Thoracic aorta (tissue), 2 donors: Measurements from ENCODE around the gene CNPY4. TPM values are rescaled to one million over a fixed set of nuclear protein-coding genes. Genes with fewer than 3 reads are reported as not detected.

ENCODE experiments used
- ATAC-seq: fragments of 150-250 bp; one replicate; pipeline ENCODE4 v1.8.0; 2017; ENCODE audit warnings: low read depth; ENCODE audit not compliant: insufficient number of reproducible peaks, low FRiP score
- DNase-seq: peaks from one replicate; pipeline ENCODE4 v3.0.0-alpha.2; 2020; ENCODE audit warnings: low spot score
- H3K27ac ChIP-seq, 2 donors: fragments of 200-600 bp; sonication (generic); 1 replicate in 1 of 2; 2 replicates in 1 of 2; pipeline ENCODE4 v1.5.1; 2016; ENCODE audit warnings: mild to moderate bottlenecking in 2 of 2, moderate library complexity in 2 of 2
- H3K27me3 ChIP-seq: fragments of 200-600 bp; sonication (generic); replicated peaks from 2 replicates; pipeline ENCODE4 v1.6.0; 2016; ENCODE audit warnings: mild to moderate bottlenecking; ENCODE audit not compliant: insufficient read depth
- H3K36me3 ChIP-seq: fragments of 200-600 bp; sonication (generic); one replicate; pipeline ENCODE4 v1.5.1; 2016
- H3K4me1 ChIP-seq, 2 donors: fragments of 200-600 bp; sonication (generic); 1 replicate in 1 of 2; 2 replicates in 1 of 2; pipeline versions ENCODE4 v1.5.1 to v1.6.0; 2016; ENCODE audit warnings: low read depth in 2 of 2, mild to moderate bottlenecking in 1 of 2; ENCODE audit not compliant: control insufficient read depth in 1 of 2
- H3K4me3 ChIP-seq: fragments of 200-600 bp; sonication (generic); 2 replicates; pipeline ENCODE4 v1.5.1; 2016; ENCODE audit warnings: mild to moderate bottlenecking
- H3K9me3 ChIP-seq: fragments of 200-600 bp; sonication (generic); 2 replicates; pipeline ENCODE4 v1.5.1; 2016
- CTCF ChIP-seq: fragments of 200-600 bp; sonication (generic); IDR thresholded peaks from one replicate; pipeline ENCODE4 v1.5.1; 2019; ENCODE audit warnings: antibody characterized with exemption
- total RNA-seq, 2 donors: library from RNA; depleted of rRNA; stranded (reverse); fragments of >200 nt; gene quantifications; one replicate each; pipeline versions ENCODE4 v1.1.0 to v1.2.3, GENCODE V29; 2016

Gene CNPY4
- total RNA-seq, 2 donors from 2014 or later = 12.6 to 13.7 TPM

- no peak for TF ChIP-seq CTCF
- H3K4me1 ChIP-seq = peaks cover 10 to 13% of the 10 kb centered on the region in 2 donors
- no peak overlapping the region for H3K27ac ChIP-seq
- DNase-seq (no peak), ATAC-seq (no peak)
- peaks cover 61% of the 10 kb centered on the region for H3K36me3 ChIP-seq
- H3K27me3 ChIP-seq = no peaks in the 10 kb centered on the region
- H3K9me3 ChIP-seq = no peaks in the 10 kb centered on the region
- no peak overlapping the region for H3K4me3 ChIP-seq
Measured at GRCh38 chr7:100093054-100093453, 26.4 kb upstream of the CNPY4 start.

DNA sequence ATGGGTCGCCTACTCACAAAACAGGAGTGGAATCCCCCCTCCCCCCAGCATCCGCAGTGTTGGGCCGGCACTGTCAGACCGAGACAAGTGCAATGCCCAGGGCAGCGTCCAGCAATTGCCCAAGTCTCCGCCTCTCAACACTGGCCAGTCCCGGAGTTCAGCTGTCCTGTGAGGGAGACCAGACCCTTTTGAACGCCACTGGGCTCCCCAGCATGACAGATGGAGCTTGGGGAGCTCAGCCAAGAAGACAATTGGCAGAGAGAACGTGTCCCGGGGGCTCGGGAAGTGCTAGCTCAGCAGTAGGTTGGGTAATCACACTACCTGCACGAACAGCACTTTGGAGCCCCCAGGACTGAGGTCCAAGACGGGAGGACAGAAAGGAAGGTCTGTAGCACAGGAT, 25.9 kb upstream of the CNPY4 start:
- no peak for DNase-seq
- H3K4me3 ChIP-seq = no peak overlapping the region
- peaks cover 66% of the 10 kb centered on the region for H3K36me3 ChIP-seq
- no peak for TF ChIP-seq CTCF
- no peak overlapping the region for H3K27ac ChIP-seq
- H3K27me3 ChIP-seq = no peaks in the 10 kb centered on the region
- H3K4me1 ChIP-seq = peaks cover 6 to 9% of the 10 kb centered on the region in 2 donors
- no peaks in the 10 kb centered on the region for H3K9me3 ChIP-seq
- ATAC-seq = no peak

GRCh38 chr7:100093925-100094486, 25.4 kb upstream of the CNPY4 start:
- Histone ChIP-seq H3K9me3 (no peaks in the 10 kb centered on the region), H3K4me3 (no peak overlapping the region), H3K27me3 (no peaks in the 10 kb centered on the region), H3K27ac (no peak overlapping the region), H3K4me1 (peaks cover 6 to 10% of the 10 kb centered on the region in 2 donors), H3K36me3 (peaks cover 71% of the 10 kb centered on the region)
- no peak for TF ChIP-seq CTCF
- ATAC-seq = no peak
- no peak for DNase-seq

DNA sequence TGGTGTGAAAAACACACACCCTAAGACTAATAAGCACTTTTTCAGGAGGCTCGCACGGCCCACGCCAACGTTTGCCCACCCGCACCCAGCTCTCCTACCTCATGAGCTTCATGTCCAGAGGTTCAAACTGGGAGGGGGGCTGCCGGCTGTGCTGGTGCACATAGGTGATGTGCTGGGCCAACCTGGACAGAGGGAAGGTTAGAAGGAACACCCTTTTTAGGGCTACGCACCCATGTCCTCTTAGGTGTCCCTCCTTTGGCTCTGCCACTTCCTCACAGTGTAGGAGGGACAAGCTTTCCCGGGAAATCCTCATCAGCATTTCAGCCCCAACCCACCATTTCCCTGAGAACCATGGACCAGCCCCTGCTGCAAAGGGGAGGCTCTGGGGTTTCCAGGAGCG, 24.1 kb upstream of the CNPY4 start:
- peaks cover 6 to 12% of the 10 kb centered on the region in 2 donors for H3K4me1 ChIP-seq
- H3K4me3 ChIP-seq = no peak overlapping the region
- no peaks in the 10 kb centered on the region for H3K9me3 ChIP-seq
- no peaks in the 10 kb centered on the region for H3K27me3 ChIP-seq
- ATAC-seq (no peak), DNase-seq (no peak)
- H3K27ac ChIP-seq = no peak overlapping the region
- H3K36me3 ChIP-seq = peaks cover 74% of the 10 kb centered on the region
- no peak for TF ChIP-seq CTCF

GRCh38 chr7:100095704-100096103, 23.7 kb upstream of the CNPY4 start:
- Histone ChIP-seq H3K36me3 (peaks cover 72% of the 10 kb centered on the region), H3K27ac (no peak overlapping the region), H3K4me1 (peaks cover 6 to 12% of the 10 kb centered on the region in 2 donors), H3K9me3 (no peaks in the 10 kb centered on the region), H3K27me3 (no peaks in the 10 kb centered on the region), H3K4me3 (no peak overlapping the region)
- no peak for TF ChIP-seq CTCF
- DNase-seq (no peak), ATAC-seq (no peak)
